Keratinocyte (primary cell): Measurements from ENCODE around the gene P2RY8.

Source experiments
- CTCF ChIP-seq, 3 experiments: IDR thresholded peaks in 1 of 3; conservative IDR thresholded peaks in 1 of 3; optimal IDR thresholded peaks in 1 of 3; 2 replicates in 2 of 3; 3 replicates in 1 of 3; pipeline versions ENCODE3 to v1.5.1; 2011; ENCODE audit warnings: low read length in 3 of 3, mild to moderate bottlenecking in 3 of 3, moderate library complexity in 2 of 3, control low read depth in 1 of 3, inconsistent platforms in 1 of 3; ENCODE audit not compliant: insufficient read depth in 2 of 3; ENCODE audit errors: extremely low read depth in 1 of 3
- EZH2 ChIP-seq: IDR thresholded peaks from one replicate; pipeline ENCODE4 v1.6.1; 2012; ENCODE audit warnings: inconsistent platforms, mild to moderate bottlenecking, low read length, moderate library complexity

- no peak for TF ChIP-seq EZH2
- no peak for TF ChIP-seq CTCF (optimal IDR thresholded peaks at IDR 0.05 in 1 of 3, IDR thresholded peaks at IDR 0.05 in 1 of 3, conservative IDR thresholded peaks at IDR 0.05 in 1 of 3; ENCODE audit: extremely low read depth in 1 of 3, insufficient read depth in 2 of 3, low read length in 3 of 3)
Measured at GRCh38 chrX:1525583-1526355, 11.2 kb downstream of the P2RY8 start.
